GM13977 (cell line): Measurements from ENCODE around the gene DIPK1A.

Experiments
- DNase-seq: peaks from one replicate; pipeline ENCODE4 v3.0.0; 2012; ENCODE audit warnings: low spot score
- CTCF ChIP-seq: IDR thresholded peaks from 2 replicates; pipeline ENCODE4 v1.5.1; 2012; ENCODE audit warnings: mild to moderate bottlenecking, control low read depth; ENCODE audit not compliant: insufficient read depth; ENCODE audit errors: extremely low read depth, missing control alignments
- in situ Hi-C: fragments of 300-500 bp; cut with MboI; formaldehyde crosslinking; loops from one replicate; pipeline ENCODE4 v1.12.0; 2022; ENCODE audit warnings: low sequenced_read_pairs, low pct_unique_long_range_greater_than_20kb, mixed read lengths, inconsistent platforms; ENCODE audit not compliant: unreplicated experiment

The DIPK1A gene

GRCh38 chr1:92934395-92935378 lies 26.6 kb downstream of the DIPK1A start:
- no peak for DNase-seq
- in situ Hi-C loops, result no loop called here
- TF ChIP-seq CTCF, result no peak

DNA sequence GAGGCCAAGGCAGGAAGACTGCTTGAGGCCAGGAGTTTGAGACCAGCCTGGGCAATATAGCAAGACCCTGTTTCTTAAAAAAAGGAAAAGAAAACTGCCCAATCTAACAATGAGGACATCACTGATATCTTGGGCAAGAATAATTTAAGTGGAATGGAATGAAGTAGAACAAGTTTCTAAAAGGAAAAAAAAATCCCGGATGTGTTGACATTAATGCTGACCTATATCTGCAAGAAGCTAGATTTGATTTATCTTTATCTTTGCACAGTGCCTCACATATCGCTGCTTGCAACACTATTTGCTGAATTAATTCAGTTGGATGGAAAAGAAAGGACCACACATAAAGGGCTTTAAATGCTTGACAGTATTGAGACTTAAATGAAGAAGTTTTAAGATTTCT lies 27.8 kb downstream of the DIPK1A start:
- DNase-seq, result no peak
- in situ Hi-C loops, result no loop called here
- TF ChIP-seq CTCF, result no peak

- TF ChIP-seq CTCF, result no peak
- no peak for DNase-seq
- in situ Hi-C loops, result no loop called here
These were observed 29.6 kb downstream of the DIPK1A start for GRCh38 chr1:92931691-92932090.

DNA sequence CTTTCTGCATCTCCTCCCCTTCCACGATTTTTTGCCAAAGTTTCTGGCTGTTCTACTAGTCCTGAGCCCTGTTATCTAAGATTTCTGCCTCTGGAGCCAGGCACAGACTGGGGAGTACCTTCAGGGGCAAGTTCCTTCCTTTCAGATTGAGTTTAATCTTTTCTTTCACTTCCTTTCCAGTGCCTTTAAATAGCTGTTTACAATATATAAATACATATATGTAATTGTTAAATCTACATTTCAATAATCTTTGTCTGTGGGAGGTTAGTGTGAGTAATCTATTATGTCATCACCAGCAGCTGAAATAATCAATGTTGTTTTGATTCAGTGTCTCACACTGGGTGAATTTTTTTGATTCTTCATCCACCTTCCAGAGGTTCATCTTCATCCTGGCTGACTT lies 31.8 kb downstream of the DIPK1A start:
- DNase-seq, result peak; percentile 12
- TF ChIP-seq CTCF, result no peak
- in situ Hi-C loops, result no loop called here

DNA sequence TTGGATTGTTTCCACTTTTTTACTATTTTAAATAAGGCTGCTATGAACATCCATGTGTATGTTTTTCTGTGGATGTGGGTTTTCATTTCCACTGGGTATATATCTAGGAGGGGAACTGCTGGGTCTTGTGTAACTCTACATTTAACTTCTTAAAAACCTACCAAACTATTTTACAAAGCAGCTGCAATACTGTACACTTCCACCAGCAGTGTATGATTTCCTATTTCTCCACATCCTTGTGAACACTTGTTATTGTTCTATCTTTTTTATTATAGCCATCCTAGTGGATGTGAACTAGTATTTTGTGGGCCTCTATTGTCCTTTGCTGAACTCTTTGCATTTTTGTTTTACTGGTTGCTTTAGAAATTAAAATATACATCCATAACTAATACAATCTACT lies 33.4 kb downstream of the DIPK1A start:
- TF ChIP-seq CTCF, result no peak
- in situ Hi-C loops, result no loop called here
- DNase-seq, result no peak

DNA sequence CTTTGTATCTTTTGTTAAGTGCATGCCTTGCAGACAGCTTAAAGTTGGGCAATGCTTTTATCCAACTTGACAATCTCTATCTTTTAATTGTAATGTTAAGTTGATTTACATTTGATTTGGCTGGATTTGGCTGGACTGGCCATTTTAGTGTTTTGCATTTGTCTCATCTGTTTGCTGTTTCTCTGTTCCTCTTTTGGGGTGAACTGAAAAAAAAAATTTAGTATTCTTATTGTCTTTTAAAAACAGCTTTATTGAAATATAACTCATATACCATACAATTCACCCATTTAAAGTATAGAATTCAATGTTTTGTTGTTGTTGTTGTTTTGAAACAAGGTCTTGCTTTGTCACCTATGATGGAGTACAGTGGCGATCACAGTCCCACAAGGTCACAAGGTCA lies 34.4 kb downstream of the DIPK1A start:
- DNase-seq, result no peak
- TF ChIP-seq CTCF, result no peak
- in situ Hi-C loops, result no loop called here
